H1 (cell line): ENCODE results near the gene ATP9B. TPM values are rescaled to one million over a fixed set of nuclear protein-coding genes. Genes with fewer than 3 reads are reported as not detected.

Experiments
- CREB1 ChIP-seq: IDR thresholded peaks from 2 replicates; pipeline ENCODE4 v1.6.1; 2012; ENCODE audit warnings: inconsistent platforms
- JUN ChIP-seq: IDR thresholded peaks from 2 replicates; pipeline ENCODE4 v1.6.1; 2011; ENCODE audit warnings: low read depth, mild to moderate bottlenecking, improper control_type of control experiment, low read length
- SIX5 ChIP-seq: IDR thresholded peaks from 2 replicates; pipeline ENCODE4 v1.6.1; 2011; ENCODE audit warnings: mild to moderate bottlenecking, low read depth, low read length
- YY1 ChIP-seq: IDR thresholded peaks from 2 replicates; pipeline ENCODE4 v1.6.1; 2011; ENCODE audit warnings: low read depth, mild to moderate bottlenecking, low read length
- polyA plus RNA-seq, 7 experiments: library from polyadenylated mRNA; depleted of rRNA in 3 of 7; stranded (reverse) in 5 of 7; unstranded in 2 of 7; fragments of >200 nt in 5 of 7; fragments of 200-250 nt in 2 of 7; gene quantifications; 1 replicate in 5 of 7; 2 replicates in 1 of 7; 4 replicates in 1 of 7; pipeline versions ENCODE4 v1.2.1 to v1.2.3, GENCODE V29; 2011 to 2013; ENCODE audit warnings: missing spikeins in 2 of 7, mixed read lengths in 2 of 7
- total RNA-seq: library from RNA; stranded (reverse); fragmentation: NEBNext Ultra II Directional; extraction: Animal tissue kit (Norgen Biotek cat#: 25700); gene quantifications from 2 replicates; pipeline ENCODE4 v1.2.1, GENCODE V29; 2021
- TF ChIP-seq, protein P1 (sequence below), 3 experiments: IDR thresholded peaks; 1 replicate in 2 of 3; 2 replicates in 1 of 3; pipeline versions ENCODE4 v1.5.1 to v1.6.1; 2011; ENCODE audit warnings: low read length in 3 of 3, mild to moderate bottlenecking in 3 of 3, inconsistent platforms in 2 of 3, low read depth in 1 of 3, moderate library complexity in 1 of 3; ENCODE audit not compliant: insufficient read depth in 1 of 3; ENCODE audit errors: control extremely low read depth in 1 of 3

ATP9B gene
- total and polyA plus RNA-seq, 2 of the 8 experiments (the other 6 are each of a cell fraction or from before 2014, with no cell fraction given): 15.1 to 21.7 TPM

DNA sequence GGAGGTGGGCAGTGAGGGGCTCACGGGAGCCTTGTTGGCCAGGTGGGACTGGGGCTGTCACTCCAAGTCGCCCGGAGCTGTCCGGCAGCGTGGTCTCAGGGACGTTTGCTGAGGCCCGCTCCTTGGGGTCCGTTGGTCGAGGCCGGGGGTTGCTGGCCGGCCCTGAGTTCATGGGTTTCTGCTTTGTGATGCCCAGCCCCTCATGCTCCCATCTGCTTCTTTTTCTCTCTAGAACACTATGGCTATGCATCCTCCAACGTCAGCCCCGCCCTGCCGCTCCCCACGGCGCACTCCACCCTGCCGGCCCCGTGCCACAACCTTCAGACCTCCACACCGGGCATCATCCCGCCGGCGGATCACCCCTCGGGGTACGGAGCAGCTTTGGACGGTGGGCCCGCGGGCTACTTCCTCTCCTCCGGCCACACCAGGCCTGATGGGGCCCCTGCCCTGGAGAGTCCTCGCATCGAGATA, 341.0 kb downstream of the ATP9B start (continued):
- TF ChIP-seq, protein P1, sequence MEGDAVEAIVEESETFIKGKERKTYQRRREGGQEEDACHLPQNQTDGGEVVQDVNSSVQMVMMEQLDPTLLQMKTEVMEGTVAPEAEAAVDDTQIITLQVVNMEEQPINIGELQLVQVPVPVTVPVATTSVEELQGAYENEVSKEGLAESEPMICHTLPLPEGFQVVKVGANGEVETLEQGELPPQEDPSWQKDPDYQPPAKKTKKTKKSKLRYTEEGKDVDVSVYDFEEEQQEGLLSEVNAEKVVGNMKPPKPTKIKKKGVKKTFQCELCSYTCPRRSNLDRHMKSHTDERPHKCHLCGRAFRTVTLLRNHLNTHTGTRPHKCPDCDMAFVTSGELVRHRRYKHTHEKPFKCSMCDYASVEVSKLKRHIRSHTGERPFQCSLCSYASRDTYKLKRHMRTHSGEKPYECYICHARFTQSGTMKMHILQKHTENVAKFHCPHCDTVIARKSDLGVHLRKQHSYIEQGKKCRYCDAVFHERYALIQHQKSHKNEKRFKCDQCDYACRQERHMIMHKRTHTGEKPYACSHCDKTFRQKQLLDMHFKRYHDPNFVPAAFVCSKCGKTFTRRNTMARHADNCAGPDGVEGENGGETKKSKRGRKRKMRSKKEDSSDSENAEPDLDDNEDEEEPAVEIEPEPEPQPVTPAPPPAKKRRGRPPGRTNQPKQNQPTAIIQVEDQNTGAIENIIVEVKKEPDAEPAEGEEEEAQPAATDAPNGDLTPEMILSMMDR (IDR thresholded peaks at IDR 0.05; ENCODE audit: control extremely low read depth in 1 of 3, insufficient read depth in 1 of 3, low read depth in 1 of 3, low read length in 3 of 3): no peak
- TF ChIP-seq SIX5: no peak
- TF ChIP-seq CREB1: no peak
- no peak for TF ChIP-seq JUN
- no peak for TF ChIP-seq YY1
